ENCODE measurements around the gene PCSK4.

The PCSK4 gene

GRCh38 chr19:1468821-1469254, 21.3 kb downstream of the PCSK4 start:
- H3K4me3 ChIP-seq (replicated peaks in 1 of 2; ENCODE audit: low read depth in 2 of 2, low read length in 2 of 2), result peak overlapping the region in 1 of 2 donors; percentile 33
- peak in 1 of 2 donors; percentile 61 for DNase-seq (ENCODE audit: low read depth in 2 of 2)

GRCh38 chr19:1468274-1468820, 21.8 kb downstream of the PCSK4 start:
- no peak for DNase-seq (ENCODE audit: low read depth in 2 of 2)
- no peak for TF ChIP-seq CTCF (IDR thresholded peaks at IDR 0.05; ENCODE audit: low read depth, low read length)
- peak overlapping the region in 1 of 2 donors; percentile 33 for H3K4me3 ChIP-seq (replicated peaks in 1 of 2; ENCODE audit: low read depth in 2 of 2, low read length in 2 of 2)

More at GRCh38 chr19:1468821-1469254, 21.3 kb downstream of the PCSK4 start:
- TF ChIP-seq CTCF (IDR thresholded peaks at IDR 0.05; ENCODE audit: low read depth, low read length), result no peak

GRCh38 chr19:1467490-1468273, 22.5 kb downstream of the PCSK4 start:
- TF ChIP-seq CTCF (IDR thresholded peaks at IDR 0.05; ENCODE audit: low read depth, low read length), result no peak
- peak overlapping the region in 1 of 2 donors; percentile 33 for H3K4me3 ChIP-seq (replicated peaks in 1 of 2; ENCODE audit: low read depth in 2 of 2, low read length in 2 of 2)
- DNase-seq (ENCODE audit: low read depth in 2 of 2), result no peak

GRCh38 chr19:1467215-1467489, 23.0 kb downstream of the PCSK4 start:
- no peak overlapping the region for H3K4me3 ChIP-seq (replicated peaks in 1 of 2; ENCODE audit: low read depth in 2 of 2, low read length in 2 of 2)
- TF ChIP-seq CTCF (IDR thresholded peaks at IDR 0.05; ENCODE audit: low read depth, low read length), result no peak

GRCh38 chr19:1466461-1467214, 23.5 kb downstream of the PCSK4 start:
- no peak for TF ChIP-seq CTCF (IDR thresholded peaks at IDR 0.05; ENCODE audit: low read depth, low read length)
- H3K4me3 ChIP-seq (replicated peaks in 1 of 2; ENCODE audit: low read depth in 2 of 2, low read length in 2 of 2), result no peak overlapping the region
- no peak for DNase-seq (ENCODE audit: low read depth in 2 of 2)

More at GRCh38 chr19:1467215-1467489, 23.0 kb downstream of the PCSK4 start:
- no peak for DNase-seq (ENCODE audit: low read depth in 2 of 2)

GRCh38 chr19:1466018-1466460, 24.1 kb downstream of the PCSK4 start:
- no peak for TF ChIP-seq CTCF (IDR thresholded peaks at IDR 0.05; ENCODE audit: low read depth, low read length)

More at GRCh38 chr19:1466018-1466460, 24.1 kb downstream of the PCSK4 start:
- DNase-seq (ENCODE audit: low read depth in 2 of 2), result no peak
- H3K4me3 ChIP-seq (replicated peaks in 1 of 2; ENCODE audit: low read depth in 2 of 2, low read length in 2 of 2), result no peak overlapping the region

All from cardiac fibroblast (primary cell).